Vagina (tissue), 2 donors: ENCODE results near the gene RPGRIP1. TPM values are rescaled to one million over a fixed set of nuclear protein-coding genes. Genes with fewer than 3 reads are reported as not detected.
A peak's percentile ranks its signal among the peaks of the same experiment; 100 is the strongest.

Experiments used
- DNase-seq, 2 donors: peaks; one replicate each; pipeline ENCODE4 v3.0.0-alpha.2; 2017; ENCODE audit errors: extremely low spot score in 2 of 2
- H3K27ac ChIP-seq: fragments of 200-600 bp; sonication (generic); one replicate; pipeline ENCODE4 v1.5.1; 2019
- H3K27me3 ChIP-seq: fragments of 200-600 bp; sonication (generic); one replicate; pipeline ENCODE4 v1.5.1; 2019
- H3K36me3 ChIP-seq, 2 donors: fragments of 200-600 bp; sonication (generic); one replicate each; pipeline ENCODE4 v1.5.1; 2017 to 2019
- H3K4me1 ChIP-seq: fragments of 200-600 bp; sonication (generic); one replicate; pipeline ENCODE4 v1.5.1; 2019
- H3K4me3 ChIP-seq, 2 donors: fragments of 200-600 bp; sonication (generic); 1 replicate in 1 of 2; 2 replicates in 1 of 2; pipeline ENCODE4 v1.5.1; 2016 to 2019
- H3K9me3 ChIP-seq: fragments of 200-600 bp; sonication (generic); one replicate; pipeline ENCODE4 v1.5.1; 2019
- POLR2A ChIP-seq, 2 donors: fragments of 450-650 bp; IDR thresholded peaks; one replicate each; pipeline ENCODE4 v1.6.1; 2017; ENCODE audit warnings: antibody characterized with exemption in 2 of 2, mild to moderate bottlenecking in 2 of 2, moderate library complexity in 2 of 2
- POLR2AphosphoS5 ChIP-seq, 2 donors: sonication (generic); formaldehyde crosslinking; IDR thresholded peaks; one replicate each; pipeline ENCODE4 v1.9.0; 2017; ENCODE audit warnings: antibody characterized with exemption in 2 of 2, mild to moderate bottlenecking in 2 of 2, low read depth in 1 of 2; ENCODE audit not compliant: insufficient read depth in 1 of 2
- intact Hi-C: fragments of 100-400 bp; cut with DNase I; formaldehyde crosslinking; loops from one replicate; pipeline ENCODE4 v1.15.1; 2023
- total RNA-seq: library from RNA; depleted of rRNA; stranded (reverse); fragments of >200 nt; gene quantifications from one replicate; pipeline ENCODE4 v1.2.3, GENCODE V29; 2016
- TF ChIP-seq, protein P1 (sequence below), 3 experiments: fragments of 450-650 bp in 2 of 3; fragments of 200-600 bp in 1 of 3; sonication (generic) in 1 of 3; IDR thresholded peaks; one replicate each; pipeline ENCODE4 v1.5.1; 2017 to 2019; ENCODE audit warnings: antibody characterized with exemption in 3 of 3, mild to moderate bottlenecking in 2 of 3, moderate library complexity in 2 of 3

RPGRIP1 gene
- total RNA-seq, 1 donor from 2014 or later, result not detected

DNA sequence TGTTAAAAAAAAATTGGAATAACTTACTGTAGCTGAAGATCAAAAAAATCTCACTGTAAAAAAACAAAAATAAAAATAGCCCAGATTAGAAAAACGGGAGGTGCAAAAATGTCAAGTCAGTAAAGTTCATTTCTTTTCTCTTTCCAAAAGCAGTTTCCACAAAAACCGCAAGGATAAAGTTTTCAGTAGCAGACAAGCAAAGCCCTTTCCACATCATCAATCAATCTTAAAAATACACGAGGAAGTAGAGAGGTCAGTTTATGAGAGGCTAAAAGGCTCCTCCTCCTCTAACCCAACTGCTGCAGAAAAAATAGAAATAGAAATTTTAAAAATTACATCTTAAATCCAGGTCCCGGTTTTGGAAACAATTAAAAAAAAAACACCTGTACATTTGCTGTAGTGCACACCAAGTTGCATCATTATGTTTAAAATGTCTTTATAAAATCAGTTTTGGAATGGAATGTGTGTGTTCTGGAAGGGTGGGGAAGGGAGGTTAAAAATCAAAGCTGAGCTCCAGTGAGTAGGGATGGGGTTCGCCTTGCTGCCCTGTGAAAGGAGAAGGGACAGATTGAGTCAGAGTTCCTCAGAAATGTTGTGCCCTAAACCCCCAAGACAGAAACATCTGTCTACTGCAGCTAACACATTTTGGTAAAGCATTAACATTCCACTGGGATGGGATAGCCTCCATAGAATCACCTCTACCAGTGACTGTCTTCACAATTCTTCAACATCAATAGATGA lies 16.4 kb upstream of the RPGRIP1 start:
- H3K36me3 ChIP-seq, result peaks cover 0 to 23% of the 10 kb centered on the region in 2 donors
- peaks cover 87% of the 10 kb centered on the region for H3K4me1 ChIP-seq
- H3K27me3 ChIP-seq, result no peaks in the 10 kb centered on the region
- no peak for DNase-seq
- H3K4me3 ChIP-seq, result no peak overlapping the region
- H3K27ac ChIP-seq, result no peak overlapping the region
- no peaks in the 10 kb centered on the region for H3K9me3 ChIP-seq
- TF ChIP-seq, protein P1, sequence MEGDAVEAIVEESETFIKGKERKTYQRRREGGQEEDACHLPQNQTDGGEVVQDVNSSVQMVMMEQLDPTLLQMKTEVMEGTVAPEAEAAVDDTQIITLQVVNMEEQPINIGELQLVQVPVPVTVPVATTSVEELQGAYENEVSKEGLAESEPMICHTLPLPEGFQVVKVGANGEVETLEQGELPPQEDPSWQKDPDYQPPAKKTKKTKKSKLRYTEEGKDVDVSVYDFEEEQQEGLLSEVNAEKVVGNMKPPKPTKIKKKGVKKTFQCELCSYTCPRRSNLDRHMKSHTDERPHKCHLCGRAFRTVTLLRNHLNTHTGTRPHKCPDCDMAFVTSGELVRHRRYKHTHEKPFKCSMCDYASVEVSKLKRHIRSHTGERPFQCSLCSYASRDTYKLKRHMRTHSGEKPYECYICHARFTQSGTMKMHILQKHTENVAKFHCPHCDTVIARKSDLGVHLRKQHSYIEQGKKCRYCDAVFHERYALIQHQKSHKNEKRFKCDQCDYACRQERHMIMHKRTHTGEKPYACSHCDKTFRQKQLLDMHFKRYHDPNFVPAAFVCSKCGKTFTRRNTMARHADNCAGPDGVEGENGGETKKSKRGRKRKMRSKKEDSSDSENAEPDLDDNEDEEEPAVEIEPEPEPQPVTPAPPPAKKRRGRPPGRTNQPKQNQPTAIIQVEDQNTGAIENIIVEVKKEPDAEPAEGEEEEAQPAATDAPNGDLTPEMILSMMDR (IDR thresholded peaks at IDR 0.05), result no peak
- TF ChIP-seq POLR2AphosphoS5 (IDR thresholded peaks at IDR 0.05; ENCODE audit: insufficient read depth in 1 of 2, low read depth in 1 of 2), result no peak
- no peak for TF ChIP-seq POLR2A (IDR thresholded peaks at IDR 0.05)
- intact Hi-C loops, result no loop called here

DNA sequence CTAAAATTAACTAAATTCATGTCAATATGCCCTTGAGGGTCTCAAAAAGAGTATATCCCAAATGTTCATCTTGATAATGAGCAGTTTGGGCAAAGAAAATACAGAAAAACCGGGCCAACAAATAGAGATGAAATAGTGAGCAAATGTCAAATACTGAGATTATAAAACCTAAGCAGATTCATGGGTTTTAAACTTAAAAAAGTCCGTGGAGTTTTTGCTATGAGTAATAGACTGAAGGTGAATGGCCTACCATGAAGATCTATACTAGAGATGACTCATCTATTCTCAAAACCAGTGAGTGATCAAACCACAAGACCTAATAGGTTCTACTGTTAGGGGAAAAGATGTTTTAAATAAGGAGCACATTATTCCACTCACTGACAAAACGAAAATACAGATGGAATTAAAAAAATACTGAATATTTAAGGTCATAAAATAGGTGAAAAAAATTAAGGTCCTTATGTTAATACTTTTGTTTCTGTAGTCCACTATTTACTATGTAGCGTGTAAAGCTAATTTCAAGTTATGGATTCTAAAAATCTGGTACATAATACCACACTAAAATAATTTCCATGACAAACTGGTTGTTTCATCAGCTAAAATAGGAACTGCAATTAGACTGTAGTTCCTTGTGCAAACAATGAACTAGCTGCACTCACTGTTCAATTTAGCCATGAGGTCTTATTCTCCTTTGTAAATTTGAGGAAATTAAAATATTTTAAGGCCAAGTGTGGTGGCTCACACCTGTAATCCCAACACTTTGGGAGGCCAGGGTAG lies 15.7 kb upstream of the RPGRIP1 start:
- TF ChIP-seq POLR2AphosphoS5 (IDR thresholded peaks at IDR 0.05; ENCODE audit: insufficient read depth in 1 of 2, low read depth in 1 of 2) (no peak), POLR2A (IDR thresholded peaks at IDR 0.05) (no peak)
- TF ChIP-seq, protein P1 (IDR thresholded peaks at IDR 0.05), result no peak
- Histone ChIP-seq H3K36me3 (peaks cover 0 to 18% of the 10 kb centered on the region in 2 donors), H3K27me3 (no peaks in the 10 kb centered on the region), H3K27ac (no peak overlapping the region), H3K4me1 (peaks cover 81% of the 10 kb centered on the region), H3K9me3 (no peaks in the 10 kb centered on the region), H3K4me3 (no peak overlapping the region)
- DNase-seq, result no peak
- intact Hi-C loops, result no loop called here

DNA sequence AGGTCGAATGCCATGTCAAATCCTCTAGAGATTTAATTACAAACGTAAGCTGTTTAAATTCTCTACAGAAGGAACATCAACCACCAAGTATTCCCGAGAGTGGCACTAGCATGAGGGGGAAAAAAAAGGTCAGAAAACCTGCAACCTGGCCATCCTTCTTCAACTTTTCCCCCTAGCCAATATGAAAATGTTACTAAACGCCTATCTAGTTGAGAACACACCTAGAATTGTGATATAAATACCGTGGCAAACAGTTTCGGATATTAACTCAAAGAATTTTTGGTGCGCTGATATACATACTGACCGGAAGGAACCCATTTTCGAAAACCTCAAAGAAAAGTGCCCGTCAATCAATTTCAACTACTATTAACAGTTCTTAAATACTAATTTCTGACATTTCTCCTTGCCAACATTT lies 12.4 kb upstream of the RPGRIP1 start:
- DNase-seq, result no peak
- TF ChIP-seq, protein P1 (IDR thresholded peaks at IDR 0.05), result no peak
- TF ChIP-seq POLR2AphosphoS5 (IDR thresholded peaks at IDR 0.05; ENCODE audit: insufficient read depth in 1 of 2, low read depth in 1 of 2), result peak in 1 of 2 donors; percentile 7
- no peak for TF ChIP-seq POLR2A (IDR thresholded peaks at IDR 0.05)
- peaks cover 0 to 6% of the 10 kb centered on the region in 2 donors for H3K36me3 ChIP-seq
- intact Hi-C loops, result no loop called here
- H3K4me3 ChIP-seq, result peak overlapping the region; percentile 84 to 93
- H3K9me3 ChIP-seq, result no peaks in the 10 kb centered on the region
- H3K27me3 ChIP-seq, result no peaks in the 10 kb centered on the region
- H3K27ac ChIP-seq, result peak overlapping the region; percentile 99
- peaks cover 68% of the 10 kb centered on the region for H3K4me1 ChIP-seq

DNA sequence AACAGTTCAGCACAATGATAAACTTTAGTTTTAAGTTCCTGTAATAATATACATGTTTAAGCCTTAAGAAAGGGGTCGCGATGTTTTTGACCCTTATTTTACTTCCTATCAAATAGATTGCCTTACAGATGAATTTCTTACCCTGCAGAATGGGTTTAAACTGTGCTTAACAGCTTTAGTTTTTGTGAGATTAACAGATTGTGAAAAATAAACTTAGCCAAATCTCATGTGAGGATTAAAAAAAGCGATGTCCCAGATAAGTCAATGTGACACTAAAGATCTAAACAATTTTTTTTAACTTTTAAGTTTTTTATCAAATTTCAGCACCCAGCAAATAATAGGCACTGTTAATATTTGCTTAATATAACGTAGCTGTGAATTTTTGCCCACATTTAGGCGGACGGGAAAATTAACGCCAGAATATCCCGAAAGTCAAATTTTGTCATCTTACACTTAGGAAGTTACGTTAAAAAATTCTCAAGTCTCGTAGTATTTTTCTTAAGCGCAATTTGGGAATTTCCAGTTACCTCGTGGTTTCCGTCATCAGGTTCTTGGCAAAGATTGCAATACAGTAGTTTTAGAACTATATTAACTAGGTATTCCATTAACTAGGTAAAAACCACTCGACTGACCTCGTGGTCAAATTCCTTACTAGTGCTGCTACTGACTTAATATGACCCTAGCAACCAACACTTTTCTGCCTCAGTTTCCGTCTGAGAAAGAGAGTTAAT lies 11.8 kb upstream of the RPGRIP1 start:
- TF ChIP-seq POLR2AphosphoS5 (IDR thresholded peaks at IDR 0.05; ENCODE audit: insufficient read depth in 1 of 2, low read depth in 1 of 2), result no peak
- no peak for TF ChIP-seq POLR2A (IDR thresholded peaks at IDR 0.05)
- TF ChIP-seq, protein P1 (IDR thresholded peaks at IDR 0.05), result no peak
- Histone ChIP-seq H3K36me3 (peaks cover 0 to 5% of the 10 kb centered on the region in 2 donors), H3K27ac (peak overlapping the region; percentile 99), H3K4me1 (peaks cover 62% of the 10 kb centered on the region), H3K27me3 (no peaks in the 10 kb centered on the region), H3K4me3 (peak overlapping the region; percentile 84 to 93), H3K9me3 (no peaks in the 10 kb centered on the region)
- intact Hi-C loops, result no loop called here
- DNase-seq, result no peak
